Limb (tissue), 2 donors: Measurements from ENCODE around the gene ZNF532.
"Not testable (repeated sequence)": the region's sequence is repeated elsewhere in the genome, so short reads cannot be mapped to it uniquely, and the experiment has no call there.

ENCODE experiments used
- DNase-seq, 2 donors: peaks; one replicate each; pipeline ENCODE4 v3.0.0-alpha.2; 2016; ENCODE audit errors: extremely low spot score in 2 of 2

Gene ZNF532

GRCh38 chr18:58864146-58865032, at the start of gene ZNF532:
Gene ZNF532, plus strand, starts transcription at chr18:58864877. CDS start in a region left out here.
- DNase-seq: peak in 1 of 2 donors; percentile 83

- no peak for DNase-seq
Observed at GRCh38 chr18:58819051-58819450, 45.6 kb upstream of the ZNF532 start.

GRCh38 chr18:58820251-58820650, 44.4 kb upstream of the ZNF532 start:
- DNase-seq: no peak

GRCh38 chr18:58822944-58823343, 41.7 kb upstream of the ZNF532 start:
- no peak for DNase-seq

GRCh38 chr18:58823412-58823811, 41.3 kb upstream of the ZNF532 start:
- no peak for DNase-seq

GRCh38 chr18:58826926-58827325, 37.8 kb upstream of the ZNF532 start:
- not testable (repeated sequence) for DNase-seq

- DNase-seq: no peak
Observed at GRCh38 chr18:58827428-58827827, 37.2 kb upstream of the ZNF532 start.

GRCh38 chr18:58827886-58828285, 36.8 kb upstream of the ZNF532 start:
- DNase-seq: no peak

- no peak for DNase-seq
Observed at GRCh38 chr18:58828399-58829121, 36.1 kb upstream of the ZNF532 start.

GRCh38 chr18:58829263-58829662, 35.4 kb upstream of the ZNF532 start:
- no peak for DNase-seq

- DNase-seq: not testable (repeated sequence)
Observed at GRCh38 chr18:58829886-58830285, 34.8 kb upstream of the ZNF532 start.

- DNase-seq: no peak
Observed at GRCh38 chr18:58831606-58832005, 33.1 kb upstream of the ZNF532 start.

- DNase-seq: no peak
Observed at GRCh38 chr18:58838165-58838860, 26.4 kb upstream of the ZNF532 start.

- DNase-seq: no peak
Observed at GRCh38 chr18:58838946-58839345, 25.7 kb upstream of the ZNF532 start.

GRCh38 chr18:58842978-58843687, 21.5 kb upstream of the ZNF532 start:
- DNase-seq: no peak

GRCh38 chr18:58843688-58844035, 21.0 kb upstream of the ZNF532 start:
- DNase-seq: no peak

GRCh38 chr18:58844871-58845270, 19.8 kb upstream of the ZNF532 start:
- DNase-seq: no peak

GRCh38 chr18:58845928-58846724, 18.6 kb upstream of the ZNF532 start:
- DNase-seq: no peak

GRCh38 chr18:58847383-58848071, 17.1 kb upstream of the ZNF532 start:
- peak; percentile 16 to 61 for DNase-seq

- DNase-seq: no peak
Observed at GRCh38 chr18:58848685-58849084, 16.0 kb upstream of the ZNF532 start.
